GM12878 (cell line): Measurements from ENCODE around the gene PRDM2. TPM values are rescaled to one million over a fixed set of nuclear protein-coding genes. Genes with fewer than 3 reads are reported as not detected.

Experiments used
- ATAC-seq: fragments of 200-7000 bp; cut with Tn5 transposase; 3 replicates; pipeline ENCODE4 v1.9.1; 2020; ENCODE audit warnings: mild to moderate bottlenecking, moderate library complexity
- BruUV-seq: library from RNA; stranded (reverse); fragments of 400-500 nt; replicated peaks from 2 replicates; lab custom pipeline; 2021; lab: Mats Ljungman, UMichigan
- CTCF ChIA-PET: fragments of 300-600 bp; sonication (Branson Sonifier 250); formaldehyde crosslinking; extraction: SDS; loops from one replicate; lab custom pipeline; 2021; ENCODE audit warnings: inconsistent platforms; lab: Yijun Ruan, JAX
- POLR2A ChIA-PET: fragments of 350-600 bp; formaldehyde crosslinking; extraction: SDS; loops from one replicate; lab custom pipeline; 2021; ENCODE audit warnings: inconsistent platforms; lab: Charles Lee
- RAD21 ChIA-PET: fragments of 300-600 bp; sonication (Branson Sonifier 250); formaldehyde crosslinking; loops from one replicate; lab custom pipeline; 2023; ENCODE audit warnings: antibody characterized with exemption; ENCODE audit not compliant: unreplicated experiment; lab: Charles Lee
- SMC1A ChIA-PET: fragments of 300-600 bp; sonication (Branson Sonifier 250); formaldehyde crosslinking; loops from one replicate; lab custom pipeline; 2023; ENCODE audit not compliant: unreplicated experiment, uncharacterized antibody; lab: Charles Lee
- DNase-seq: peaks from one replicate; pipeline ENCODE4 v3.0.0-alpha.2; 2011; ENCODE audit warnings: low read depth, low spot score
- FAIRE-seq: peaks from 3 replicates; lab custom pipeline; 2011; peaks lifted over from hg19 to GRCh38; lab: Jason Lieb, UNC
- H2AFZ ChIP-seq: 2 replicates; pipeline ENCODE4 v1.6.0; 2011; ENCODE audit warnings: low read depth, low read length, control low read depth; ENCODE audit not compliant: control insufficient read depth
- H3K27ac ChIP-seq: 2 replicates; pipeline ENCODE4 v1.5.1; 2011; ENCODE audit warnings: control low read depth; ENCODE audit not compliant: control insufficient read depth, insufficient read depth
- H3K27me3 ChIP-seq, 2 experiments: replicated peaks in 1 of 2; 2 replicates each; pipeline versions ENCODE4 v1.6.0 to v1.6.1; 2011; ENCODE audit warnings: low read length in 1 of 2; ENCODE audit not compliant: control insufficient read depth in 2 of 2, insufficient read depth in 2 of 2
- H3K36me3 ChIP-seq, 2 experiments: 2 replicates each; pipeline ENCODE4 v1.5.1; 2011; ENCODE audit warnings: low read length in 1 of 2; ENCODE audit not compliant: control insufficient read depth in 2 of 2, insufficient read depth in 2 of 2
- H3K4me1 ChIP-seq: 2 replicates; pipeline ENCODE4 v1.6.1; 2011; ENCODE audit warnings: mild to moderate bottlenecking, low read length, moderate library complexity, mixed read lengths; ENCODE audit not compliant: control insufficient read depth, insufficient read depth
- H3K4me2 ChIP-seq: 2 replicates; pipeline ENCODE4 v1.6.0; 2011; ENCODE audit warnings: control low read depth; ENCODE audit not compliant: control insufficient read depth, insufficient read depth
- H3K4me3 ChIP-seq: fragments of 200-600 bp; sonication (generic); 2 replicates; pipeline ENCODE4 v1.5.1; 2016
- H3K79me2 ChIP-seq: 2 replicates; pipeline ENCODE4 v1.6.0; 2011; ENCODE audit warnings: low read length; ENCODE audit not compliant: control insufficient read depth, insufficient read depth
- H3K9ac ChIP-seq: 2 replicates; pipeline ENCODE4 v1.8.0; 2011; ENCODE audit warnings: low read length, control low read depth, mixed read lengths; ENCODE audit not compliant: control insufficient read depth, insufficient read depth
- H3K9me3 ChIP-seq: replicated peaks from 3 replicates; pipeline ENCODE4 v1.5.1; 2011; ENCODE audit warnings: mild to moderate bottlenecking, low read length; ENCODE audit not compliant: control insufficient read depth, insufficient read depth
- H4K20me1 ChIP-seq: 2 replicates; pipeline ENCODE4 v1.6.0; 2011; ENCODE audit not compliant: control insufficient read depth, insufficient read depth
- BCLAF1 ChIP-seq: fragments of 450-650 bp; IDR thresholded peaks from 2 replicates; pipeline ENCODE4 v1.6.1; 2017; ENCODE audit warnings: antibody characterized with exemption, mild to moderate bottlenecking, moderate library complexity
- CBX5 ChIP-seq: sonication (generic); IDR thresholded peaks from 2 replicates; pipeline ENCODE4 v1.6.1; 2016; ENCODE audit warnings: low read depth, moderate library complexity, mild to moderate bottlenecking, inconsistent platforms
- EP300 ChIP-seq, 2 experiments: fragments of 150-350 bp in 1 of 2; IDR thresholded peaks; 2 replicates each; pipeline ENCODE4 v1.6.1; 2011 to 2012; ENCODE audit warnings: low read depth in 2 of 2, low read length in 2 of 2, borderline replicate concordance in 1 of 2, improper control_type of control experiment in 1 of 2, inconsistent platforms in 1 of 2; ENCODE audit not compliant: control insufficient read depth in 1 of 2
- MYC ChIP-seq: IDR thresholded peaks from 2 replicates; pipeline ENCODE4 v1.6.1; 2011; ENCODE audit warnings: mild to moderate bottlenecking, low read length, moderate library complexity, inconsistent platforms; ENCODE audit not compliant: insufficient read depth, insufficient replicate concordance, insufficient read length, severe bottlenecking
- TARDBP ChIP-seq: IDR thresholded peaks from 2 replicates; pipeline ENCODE4 v1.6.1; 2016; ENCODE audit warnings: borderline replicate concordance
- WGBS: methylation state at CpG from one replicate; pipeline ENCODE4 v1.1.6; 2016; ENCODE audit warnings: low lambda C conversion rate; ENCODE audit not compliant: insufficient replicate concordance, insufficient coverage; ENCODE audit errors: missing lambda C conversion rate; 5-methylcytosine and 5-hydroxymethylcytosine counted together
- in situ Hi-C: fragments of 300-500 bp; cut with MboI; formaldehyde crosslinking; loops from 9 replicates; pipeline ENCODE4 v1.14.3; 2018; ENCODE audit warnings: mixed read lengths
- intact Hi-C: fragments of 100-400 bp; cut with micrococcal nuclease; formaldehyde crosslinking; loops from one replicate; pipeline ENCODE4 v1.14.2; 2022; ENCODE audit not compliant: unreplicated experiment
- polyA plus RNA-seq, 11 experiments: library from polyadenylated mRNA; depleted of rRNA in 4 of 11; unstranded in 6 of 11; stranded (reverse) in 5 of 11; fragments of >200 nt; fragmentation: Nextera tagmentation in 4 of 11; fragmentation: Illumina TruSeq in 1 of 11; extraction: Ambion mirVana in 4 of 11; extraction: Trizol in 1 of 11; gene quantifications; 1 replicate in 1 of 11; 2 replicates in 10 of 11; pipeline versions ENCODE4 v1.2.1 to v1.2.3, GENCODE V29; 2011 to 2016; ENCODE audit warnings: inconsistent platforms in 2 of 11, missing spikeins in 2 of 11, low read depth in 1 of 11
- total RNA-seq, 4 experiments: library from RNA; depleted of rRNA in 3 of 4; stranded (reverse); fragments of >200 nt in 3 of 4; fragmentation: Illumina TruSeq in 1 of 4; extraction: Trizol in 1 of 4; gene quantifications; 2 replicates each; pipeline versions ENCODE4 v1.2.1 to v1.2.3, GENCODE V29; 2013 to 2021

Gene PRDM2
- total and polyA plus RNA-seq, 10 of the 15 experiments (the other 5 are each of a cell fraction or from before 2014, with no cell fraction given) = 8.4 to 45.1 (median 23.5) TPM

GRCh38 chr1:13735168-13735930, 35.4 kb downstream of the PRDM2 start:
- no peak overlapping the region for H3K27ac ChIP-seq
- no peaks in the 10 kb centered on the region for H4K20me1 ChIP-seq
- no peak overlapping the region for H3K9ac ChIP-seq
- H2AFZ ChIP-seq = no peak overlapping the region
- H3K4me1 ChIP-seq = peaks cover 23% of the 10 kb centered on the region
- H3K9me3 ChIP-seq = no peaks in the 10 kb centered on the region
- POLR2A ChIA-PET = interaction anchor here (0.6 to 2.6 kb wide), 6 partner anchors 9 to 259 kb away, joined by 3 to 10 read pairs (median 4); no protein-coding TSS in a partner anchor
- FAIRE-seq (no peak), ATAC-seq (no peak), DNase-seq (no peak)
- H3K79me2 ChIP-seq = peaks cover 38% of the 10 kb centered on the region
- no peak overlapping the region; the same call in 1 of the 2 replicates for H3K4me3 ChIP-seq
- intact Hi-C loops = no loop called here
- WGBS = 99% methylated on average over 11 of the region's 11 CpGs
- in situ Hi-C loops = loop anchor here (25.0 kb wide), 1 partner anchor 1573 kb away; the partner anchor contains the start of gene TNFRSF1B
- RAD21 ChIA-PET = interaction anchor here (0.6 to 21.9 kb wide), 4 partner anchors 14 to 74 kb away, joined by 3 to 367 read pairs (median 4); no protein-coding TSS in a partner anchor
- H3K36me3 ChIP-seq = peaks cover 0 to 4% of the 10 kb centered on the region in 2 experiments; a peak in 1 of 4 replicates
- TF ChIP-seq MYC = no peak
- no peak for TF ChIP-seq TARDBP
- no peak for TF ChIP-seq BCLAF1
- TF ChIP-seq EP300 (IDR thresholded peaks at IDR 0.05; ENCODE audit: borderline replicate concordance in 1 of 2, control insufficient read depth in 1 of 2, low read depth in 2 of 2, low read length in 2 of 2) = no peak
- TF ChIP-seq CBX5 = no peak
- H3K27me3 ChIP-seq = no peaks in the 10 kb centered on the region
- SMC1A ChIA-PET = interaction anchor here (1.2 to 18.4 kb wide), 4 partner anchors 14 to 61 kb away, joined by 4 to 425 read pairs (median 5); no protein-coding TSS in a partner anchor
- BruUV-seq = no TSS peak
- H3K4me2 ChIP-seq = no peak overlapping the region
- CTCF ChIA-PET = interaction anchor here (0.7 to 2.0 kb wide), 6 partner anchors 9 to 69 kb away, joined by 3 to 6 read pairs (median 4); no protein-coding TSS in a partner anchor
